Aortic smooth muscle cell (primary cell): Measurements from ENCODE around the gene NPHP3. TPM values are rescaled to one million over a fixed set of nuclear protein-coding genes. Genes with fewer than 3 reads are reported as not detected.

Source experiments
- total RNA-seq: library from RNA; depleted of rRNA; stranded (reverse); fragments of >200 nt; gene quantifications from 2 replicates; pipeline ENCODE4 v1.2.3, GENCODE V29; 2014

NPHP3 gene, protein sequence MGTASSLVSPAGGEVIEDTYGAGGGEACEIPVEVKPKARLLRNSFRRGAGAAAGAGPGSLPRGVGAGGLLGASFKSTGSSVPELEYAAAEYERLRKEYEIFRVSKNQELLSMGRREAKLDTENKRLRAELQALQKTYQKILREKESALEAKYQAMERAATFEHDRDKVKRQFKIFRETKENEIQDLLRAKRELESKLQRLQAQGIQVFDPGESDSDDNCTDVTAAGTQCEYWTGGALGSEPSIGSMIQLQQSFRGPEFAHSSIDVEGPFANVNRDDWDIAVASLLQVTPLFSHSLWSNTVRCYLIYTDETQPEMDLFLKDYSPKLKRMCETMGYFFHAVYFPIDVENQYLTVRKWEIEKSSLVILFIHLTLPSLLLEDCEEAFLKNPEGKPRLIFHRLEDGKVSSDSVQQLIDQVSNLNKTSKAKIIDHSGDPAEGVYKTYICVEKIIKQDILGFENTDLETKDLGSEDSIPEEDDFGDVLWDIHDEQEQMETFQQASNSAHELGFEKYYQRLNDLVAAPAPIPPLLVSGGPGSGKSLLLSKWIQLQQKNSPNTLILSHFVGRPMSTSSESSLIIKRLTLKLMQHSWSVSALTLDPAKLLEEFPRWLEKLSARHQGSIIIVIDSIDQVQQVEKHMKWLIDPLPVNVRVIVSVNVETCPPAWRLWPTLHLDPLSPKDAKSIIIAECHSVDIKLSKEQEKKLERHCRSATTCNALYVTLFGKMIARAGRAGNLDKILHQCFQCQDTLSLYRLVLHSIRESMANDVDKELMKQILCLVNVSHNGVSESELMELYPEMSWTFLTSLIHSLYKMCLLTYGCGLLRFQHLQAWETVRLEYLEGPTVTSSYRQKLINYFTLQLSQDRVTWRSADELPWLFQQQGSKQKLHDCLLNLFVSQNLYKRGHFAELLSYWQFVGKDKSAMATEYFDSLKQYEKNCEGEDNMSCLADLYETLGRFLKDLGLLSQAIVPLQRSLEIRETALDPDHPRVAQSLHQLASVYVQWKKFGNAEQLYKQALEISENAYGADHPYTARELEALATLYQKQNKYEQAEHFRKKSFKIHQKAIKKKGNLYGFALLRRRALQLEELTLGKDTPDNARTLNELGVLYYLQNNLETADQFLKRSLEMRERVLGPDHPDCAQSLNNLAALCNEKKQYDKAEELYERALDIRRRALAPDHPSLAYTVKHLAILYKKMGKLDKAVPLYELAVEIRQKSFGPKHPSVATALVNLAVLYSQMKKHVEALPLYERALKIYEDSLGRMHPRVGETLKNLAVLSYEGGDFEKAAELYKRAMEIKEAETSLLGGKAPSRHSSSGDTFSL (N-terminal part only)
- 20.7 and 28.5 TPM in 2 replicates for total RNA-seq

DNA sequence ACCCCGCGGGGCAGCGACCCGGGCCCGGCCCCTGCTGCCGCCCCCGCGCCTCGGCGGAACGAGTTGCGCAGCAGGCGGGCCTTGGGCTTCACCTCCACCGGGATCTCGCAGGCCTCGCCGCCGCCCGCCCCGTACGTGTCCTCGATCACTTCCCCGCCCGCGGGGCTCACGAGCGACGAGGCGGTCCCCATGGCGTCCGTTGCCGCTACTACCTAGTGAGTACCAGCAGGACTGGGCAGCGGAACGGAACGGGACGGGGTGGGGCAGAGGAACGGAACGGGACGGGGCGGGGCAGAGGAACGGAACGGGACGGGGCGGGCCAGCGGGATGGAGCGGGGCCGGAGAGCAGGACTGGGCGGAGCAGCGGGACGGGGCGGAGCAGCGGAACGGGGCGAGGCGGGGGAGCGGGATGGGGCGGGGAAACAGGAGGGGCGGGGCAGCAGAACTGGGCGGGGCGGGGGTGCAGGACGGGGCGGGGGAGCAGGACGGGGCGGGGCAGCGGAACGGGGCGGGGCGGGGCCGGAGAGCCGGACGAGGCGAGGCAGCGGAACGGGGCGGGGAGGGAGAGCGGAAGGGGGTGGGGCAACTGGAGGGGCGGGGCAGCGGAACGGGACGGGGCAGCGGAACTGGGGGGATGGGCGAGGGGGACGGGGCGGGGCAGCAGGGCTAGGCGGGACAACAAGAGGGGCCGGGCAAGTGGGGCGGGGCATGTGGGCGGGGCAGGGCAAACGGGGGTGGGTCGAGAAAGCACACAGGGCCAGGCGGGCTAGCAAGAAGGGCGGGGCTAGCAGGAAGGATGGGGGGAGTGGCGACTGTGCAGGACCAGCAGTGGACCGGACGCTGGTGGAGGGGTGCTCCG lies at the start of gene NPHP3:
NPHP3 (minus strand) TSS at position 245 of the 859 bp plus-strand sequence; CDS start at position 191, 54 bp downstream.

DNA sequence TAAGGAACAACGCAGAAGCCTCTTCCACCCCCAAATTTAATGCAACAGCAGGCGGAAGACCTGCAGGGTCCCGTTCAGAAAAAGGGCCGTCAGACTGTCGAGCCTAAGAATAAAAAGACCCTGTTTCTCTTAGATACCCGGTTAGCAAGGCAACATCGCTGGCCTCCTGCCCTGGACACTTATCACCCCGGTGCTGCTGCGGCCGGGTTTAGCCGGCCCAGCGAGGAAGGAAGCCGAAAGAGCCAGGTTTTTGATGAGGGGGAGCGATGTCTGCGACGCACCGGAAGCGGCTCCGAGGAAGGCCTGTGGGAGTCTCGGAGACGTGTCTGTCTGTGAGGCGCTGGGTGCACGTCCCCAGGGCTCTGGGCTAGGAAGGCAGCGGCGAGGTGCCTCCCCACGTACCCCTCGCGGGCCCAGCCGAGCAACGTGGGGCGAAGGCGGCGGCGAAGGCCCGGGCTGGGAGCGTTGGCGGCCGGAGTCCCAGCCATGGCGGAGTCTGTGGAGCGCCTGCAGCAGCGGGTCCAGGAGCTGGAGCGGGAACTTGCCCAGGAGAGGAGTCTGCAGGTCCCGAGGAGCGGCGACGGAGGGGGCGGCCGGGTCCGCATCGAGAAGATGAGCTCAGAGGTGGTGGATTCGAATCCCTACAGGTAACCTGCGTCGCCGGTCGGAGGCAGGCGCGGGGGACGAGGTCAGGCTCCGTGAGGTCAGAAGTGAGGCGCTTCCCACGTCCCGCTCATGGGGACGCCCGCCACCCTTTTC lies 62.0 kb downstream of the NPHP3 start, which contains the start of gene UBA5:
UBA5 (plus strand) TSS at position 278 of the 759 bp plus-strand sequence; CDS start at position 487, 209 bp downstream.

DNA sequence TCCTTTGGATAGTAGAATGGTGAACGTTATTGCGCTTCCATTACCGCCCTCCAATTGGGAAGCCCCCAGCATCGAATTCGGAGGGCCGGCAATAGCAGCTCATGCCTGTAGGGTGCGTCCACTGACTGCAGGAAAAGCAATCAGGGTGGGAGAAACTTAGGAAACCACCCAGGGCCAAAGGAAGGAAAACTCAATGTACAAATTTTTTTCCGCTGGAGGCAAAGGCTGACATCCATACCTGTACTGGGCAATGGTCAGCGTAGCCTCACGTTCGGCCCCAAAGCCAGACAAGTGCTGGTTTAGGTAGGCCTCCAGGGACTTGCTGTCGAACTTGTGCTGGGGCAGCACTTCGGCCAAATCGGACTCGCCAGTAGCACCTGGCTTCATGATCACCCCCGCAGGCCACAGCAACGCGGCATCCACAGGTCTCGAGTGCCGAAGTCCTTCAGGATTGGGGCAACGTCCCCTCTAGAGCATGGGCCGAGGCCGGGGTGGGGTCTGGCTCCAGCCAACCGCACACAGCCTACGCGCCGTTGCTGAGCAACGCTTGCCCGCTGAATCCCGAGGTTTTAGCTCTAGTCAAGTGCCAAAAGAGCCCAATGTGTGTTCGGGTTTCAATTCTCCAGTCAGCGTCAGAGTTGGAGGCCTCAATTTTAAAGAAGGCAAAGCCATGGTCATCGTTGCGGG lies 62.7 kb downstream of the NPHP3 start, which contains the start of gene ACAD11:
ACAD11 (minus strand) TSS at position 445 of the 687 bp plus-strand sequence; CDS start at position 387, 58 bp downstream.

Other genes starting within 250 kb of the NPHP3 start
- 157 and 395 TPM in 2 replicates for gene ACKR4, start 125.1 kb downstream of the NPHP3 start, total RNA-seq
- gene ACAD11, start 62.6 kb downstream of the NPHP3 start, total RNA-seq = 69.9 and 100 TPM in 2 replicates
- 74.9 and 78.9 TPM in 2 replicates for gene UBA5, start 62.1 kb downstream of the NPHP3 start, total RNA-seq